ENCODE data around the gene FRAT2. TPM values are rescaled to one million over a fixed set of nuclear protein-coding genes. Genes with fewer than 3 reads are reported as not detected.

The FRAT2 gene
- total and polyA plus RNA-seq, 4 donors: 3.0 to 8.6 (median 6.2) TPM

- ATAC-seq (ENCODE audit: low FRiP score) (peak; percentile 39), DNase-seq (peak; percentile 81 to 82)
- intact Hi-C loops (cut with DNase I): loop anchor here (1.0 to 10.0 kb wide), 3 partner anchors 15 to 59 kb away; partner anchors contain the start of genes ARHGAP19 (in 1 of the 2) and FRAT1 (in 1 of the 2)
- Histone ChIP-seq H3K36me3 (ENCODE audit: control insufficient read depth in 1 of 2, insufficient read depth in 2 of 2, low read length in 1 of 2) (peaks cover 0 to 2% of the 10 kb centered on the region in 2 donors), H3K4me1 (ENCODE audit: control insufficient read depth in 1 of 2, insufficient read depth in 2 of 2, low read length in 2 of 2) (no peaks in the 10 kb centered on the region), H3K9me3 (ENCODE audit: control insufficient read depth, low read length) (no peaks in the 10 kb centered on the region), H3K27ac (ENCODE audit: low read depth in 1 of 2, low read length in 2 of 2) (no peak overlapping the region), H3K4me3 (ENCODE audit: low read length in 2 of 2) (peak overlapping the region; percentile 63 to 82), H3K27me3 (ENCODE audit: control insufficient read depth in 1 of 2, insufficient read depth in 2 of 2, low read length in 1 of 2) (no peaks in the 10 kb centered on the region)
- WGBS, 2 donors: 1% methylated on average over 61 to 89 of the region's 89 CpGs
Observed at GRCh38 chr10:97333601-97334369, 744 bp downstream of the FRAT2 start.

DNA sequence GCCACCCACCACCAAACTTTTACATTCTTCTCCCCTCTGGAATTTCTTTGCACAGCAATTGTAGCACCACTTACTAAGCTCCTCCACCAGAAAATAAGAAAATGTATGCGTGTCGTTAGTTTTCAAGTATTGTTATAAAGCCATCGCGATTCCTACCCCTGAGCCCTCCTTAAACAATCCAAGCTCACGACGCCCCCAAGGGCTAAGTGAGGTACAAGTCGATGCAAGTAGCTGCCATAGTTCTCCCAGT is 1.3 kb downstream of the FRAT2 start:
- H3K36me3 ChIP-seq (ENCODE audit: control insufficient read depth in 1 of 2, insufficient read depth in 2 of 2, low read length in 1 of 2): peaks cover 0 to 2% of the 10 kb centered on the region in 2 donors
- DNase-seq (no peak), ATAC-seq (ENCODE audit: low FRiP score) (no peak)
- H3K4me1 ChIP-seq (ENCODE audit: control insufficient read depth in 1 of 2, insufficient read depth in 2 of 2, low read length in 2 of 2): no peaks in the 10 kb centered on the region
- no peaks in the 10 kb centered on the region for H3K27me3 ChIP-seq (ENCODE audit: control insufficient read depth in 1 of 2, insufficient read depth in 2 of 2, low read length in 1 of 2)
- 32 to 35% methylated on average over 7 of the region's 7 CpGs for WGBS, 2 donors
- H3K9me3 ChIP-seq (ENCODE audit: control insufficient read depth, low read length): no peaks in the 10 kb centered on the region
- intact Hi-C loops (cut with DNase I): loop anchor here in 1 of 2 donors (10.0 kb wide), 1 partner anchor 58 kb away; no protein-coding TSS in a partner anchor
- peak overlapping the region in 1 of 2 donors; percentile 82 for H3K4me3 ChIP-seq (ENCODE audit: low read length in 2 of 2)
- no peak overlapping the region for H3K27ac ChIP-seq (ENCODE audit: low read depth in 1 of 2, low read length in 2 of 2)

- no peaks in the 10 kb centered on the region for H3K27me3 ChIP-seq (ENCODE audit: control insufficient read depth in 1 of 2, insufficient read depth in 2 of 2, low read length in 1 of 2)
- H3K9me3 ChIP-seq (ENCODE audit: control insufficient read depth, low read length): no peaks in the 10 kb centered on the region
- H3K36me3 ChIP-seq (ENCODE audit: control insufficient read depth in 1 of 2, insufficient read depth in 2 of 2, low read length in 1 of 2): peaks cover 2% of the 10 kb centered on the region in 2 donors
- no peaks in the 10 kb centered on the region for H3K4me1 ChIP-seq (ENCODE audit: control insufficient read depth in 1 of 2, insufficient read depth in 2 of 2, low read length in 2 of 2)
- intact Hi-C loops (cut with DNase I): loop anchor here in 1 of 2 donors (10.0 kb wide), 1 partner anchor 58 kb away; no protein-coding TSS in a partner anchor
- WGBS, 2 donors: 60 to 72% methylated on average over 18 of the region's 18 CpGs
- DNase-seq (peak in 1 of 2 donors; percentile 49), ATAC-seq (ENCODE audit: low FRiP score) (no peak)
- H3K4me3 ChIP-seq (ENCODE audit: low read length in 2 of 2): no peak overlapping the region
- H3K27ac ChIP-seq (ENCODE audit: low read depth in 1 of 2, low read length in 2 of 2): no peak overlapping the region
Observed at GRCh38 chr10:97332591-97333350, 1.8 kb downstream of the FRAT2 start.

GRCh38 chr10:97331153-97331703 is 3.3 kb downstream of the FRAT2 start:
- no peak overlapping the region for H3K4me3 ChIP-seq (ENCODE audit: low read length in 2 of 2)
- no peak for ATAC-seq (ENCODE audit: low FRiP score)
- no peaks in the 10 kb centered on the region for H3K27me3 ChIP-seq (ENCODE audit: control insufficient read depth in 1 of 2, insufficient read depth in 2 of 2, low read length in 1 of 2)
- H3K27ac ChIP-seq (ENCODE audit: low read depth in 1 of 2, low read length in 2 of 2): no peak overlapping the region
- WGBS, 2 donors: 78 to 80% methylated on average over 6 of the region's 6 CpGs
- DNase-seq: no peak
- intact Hi-C loops (cut with DNase I): loop anchor here in 1 of 2 donors (10.0 kb wide), 1 partner anchor 56 kb away; no protein-coding TSS in a partner anchor
- peaks cover 2% of the 10 kb centered on the region in 2 donors for H3K36me3 ChIP-seq (ENCODE audit: control insufficient read depth in 1 of 2, insufficient read depth in 2 of 2, low read length in 1 of 2)
- H3K9me3 ChIP-seq (ENCODE audit: control insufficient read depth, low read length): no peaks in the 10 kb centered on the region
- no peaks in the 10 kb centered on the region for H3K4me1 ChIP-seq (ENCODE audit: control insufficient read depth in 1 of 2, insufficient read depth in 2 of 2, low read length in 2 of 2)

DNA sequence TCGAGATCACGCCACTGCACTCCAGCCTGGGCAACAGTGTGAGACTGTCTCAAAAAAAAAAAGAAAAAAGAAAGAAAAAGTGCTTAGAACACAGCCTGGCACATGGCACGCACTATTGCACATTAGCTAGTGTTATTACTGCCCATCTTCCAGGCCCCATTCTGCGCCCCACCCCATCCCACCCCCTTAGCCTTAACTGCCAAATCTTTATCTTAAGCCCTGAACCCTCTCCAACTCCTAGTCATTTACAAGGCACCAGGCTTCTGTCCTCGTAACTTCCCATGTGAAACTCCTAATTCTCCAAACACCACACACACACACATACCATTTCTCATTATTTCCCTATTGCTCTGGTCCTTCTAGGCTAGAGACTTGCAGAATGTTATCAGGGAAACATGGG is 4.8 kb downstream of the FRAT2 start:
- Histone ChIP-seq H3K4me3 (ENCODE audit: low read length in 2 of 2) (no peak overlapping the region), H3K27me3 (ENCODE audit: control insufficient read depth in 1 of 2, insufficient read depth in 2 of 2, low read length in 1 of 2) (no peaks in the 10 kb centered on the region), H3K9me3 (ENCODE audit: control insufficient read depth, low read length) (no peaks in the 10 kb centered on the region), H3K36me3 (ENCODE audit: control insufficient read depth in 1 of 2, insufficient read depth in 2 of 2, low read length in 1 of 2) (peaks cover 2% of the 10 kb centered on the region in 2 donors), H3K27ac (ENCODE audit: low read depth in 1 of 2, low read length in 2 of 2) (no peak overlapping the region), H3K4me1 (ENCODE audit: control insufficient read depth in 1 of 2, insufficient read depth in 2 of 2, low read length in 2 of 2) (no peaks in the 10 kb centered on the region)
- ATAC-seq (ENCODE audit: low FRiP score) (no peak), DNase-seq (no peak)
- intact Hi-C loops (cut with DNase I): loop anchor here in 1 of 2 donors (10.0 kb wide), 1 partner anchor 55 kb away; no protein-coding TSS in a partner anchor
- WGBS, 2 donors: 89% methylated on average over 5 of the region's 5 CpGs

DNA sequence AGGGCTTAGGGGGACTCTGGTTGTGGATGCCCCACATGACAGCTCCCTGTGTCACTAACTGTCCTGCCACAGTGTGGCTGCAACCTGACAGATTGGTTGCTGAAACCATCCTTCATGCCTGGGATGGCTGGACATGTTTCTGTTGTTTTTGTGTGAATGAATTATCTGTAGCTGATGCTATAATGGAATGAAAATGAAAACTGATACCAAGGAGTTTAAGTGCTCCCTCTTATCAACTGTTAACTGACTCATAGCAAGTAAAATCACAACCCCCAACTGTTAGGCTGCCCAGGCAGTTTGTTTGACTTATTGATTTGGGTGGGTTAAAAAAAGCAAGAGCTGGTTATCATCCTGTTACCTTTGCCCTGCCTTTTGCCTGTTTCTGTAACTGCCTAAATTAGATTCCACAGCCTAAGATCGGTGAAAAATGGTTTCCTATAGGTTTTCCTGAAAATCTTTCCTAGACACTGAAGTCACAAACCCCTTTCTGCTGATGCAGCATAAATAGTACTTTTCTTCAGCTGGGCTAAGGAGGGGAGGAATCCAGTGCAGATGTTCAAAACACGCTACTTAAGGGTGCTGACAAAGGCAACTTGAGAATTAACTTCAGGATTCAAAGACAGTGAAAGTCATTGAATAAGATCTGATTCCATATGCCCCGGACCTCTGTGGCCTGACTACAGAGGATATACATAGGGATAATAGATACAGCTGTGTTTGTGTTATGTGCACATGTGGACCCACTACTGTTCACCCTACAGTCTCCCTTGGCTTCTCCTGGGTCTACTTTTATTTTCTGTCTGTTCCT is 5.7 kb downstream of the FRAT2 start:
- H3K4me1 ChIP-seq (ENCODE audit: control insufficient read depth in 1 of 2, insufficient read depth in 2 of 2, low read length in 2 of 2): no peaks in the 10 kb centered on the region

DNA sequence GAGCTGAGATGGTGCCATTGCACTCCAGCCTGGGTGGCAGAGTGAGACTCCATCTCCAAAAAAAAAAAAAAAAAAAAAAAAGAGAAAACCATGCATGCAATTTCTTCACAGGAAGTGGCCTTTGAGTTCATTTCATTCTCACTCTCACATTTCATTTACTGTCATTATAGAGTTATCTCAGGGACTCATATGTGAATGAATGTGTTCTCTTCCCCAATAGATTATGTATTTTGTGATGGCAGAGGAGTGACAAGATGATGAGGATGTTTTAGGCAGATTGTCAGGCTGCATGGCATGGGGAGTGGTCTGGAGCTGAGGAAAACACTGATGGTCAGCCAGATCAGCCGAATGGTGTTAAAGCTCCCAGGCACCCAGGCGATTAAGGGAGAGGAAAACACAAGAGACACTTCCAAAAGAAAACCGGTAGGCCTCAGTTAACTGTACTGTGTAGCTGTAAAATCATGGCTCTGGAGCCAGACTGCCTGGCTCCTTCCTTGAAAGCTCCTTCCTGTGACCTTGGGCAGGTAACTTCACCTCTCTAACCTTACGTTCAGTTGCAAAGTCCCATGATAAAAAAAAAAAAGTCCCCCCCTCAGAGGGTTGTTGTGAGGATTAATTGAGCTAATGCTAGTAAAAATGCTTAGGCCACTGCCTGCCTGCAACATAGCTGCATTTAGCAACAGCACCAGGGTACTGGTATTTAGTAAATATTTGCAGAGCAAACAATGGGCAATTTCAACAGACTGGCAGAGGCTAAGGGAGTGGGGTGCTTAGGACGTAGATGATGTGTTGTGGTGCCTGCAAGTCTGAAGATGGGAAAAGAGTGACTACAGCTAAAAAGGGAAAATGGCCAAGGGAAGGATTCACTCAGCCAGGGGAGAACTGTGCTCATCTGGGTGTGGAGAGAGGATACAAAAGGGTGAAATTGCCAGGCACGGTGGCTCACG is 6.9 kb downstream of the FRAT2 start:
- WGBS, 2 donors: 88 to 89% methylated on average over 7 of the region's 7 CpGs
- no peaks in the 10 kb centered on the region for H3K27me3 ChIP-seq (ENCODE audit: control insufficient read depth in 1 of 2, insufficient read depth in 2 of 2, low read length in 1 of 2)
- H3K27ac ChIP-seq (ENCODE audit: low read depth in 1 of 2, low read length in 2 of 2): no peak overlapping the region
- peaks cover 2% of the 10 kb centered on the region in 2 donors for H3K36me3 ChIP-seq (ENCODE audit: control insufficient read depth in 1 of 2, insufficient read depth in 2 of 2, low read length in 1 of 2)
- ATAC-seq (ENCODE audit: low FRiP score) (no peak), DNase-seq (no peak)
- intact Hi-C loops (cut with DNase I): no loop called here
- H3K9me3 ChIP-seq (ENCODE audit: control insufficient read depth, low read length): no peaks in the 10 kb centered on the region
- H3K4me1 ChIP-seq (ENCODE audit: control insufficient read depth in 1 of 2, insufficient read depth in 2 of 2, low read length in 2 of 2): no peaks in the 10 kb centered on the region
- no peak overlapping the region for H3K4me3 ChIP-seq (ENCODE audit: low read length in 2 of 2)

More for the DNA sequence above, 5.7 kb downstream of the FRAT2 start:
- Histone ChIP-seq H3K36me3 (ENCODE audit: control insufficient read depth in 1 of 2, insufficient read depth in 2 of 2, low read length in 1 of 2) (peaks cover 2% of the 10 kb centered on the region in 2 donors), H3K27me3 (ENCODE audit: control insufficient read depth in 1 of 2, insufficient read depth in 2 of 2, low read length in 1 of 2) (no peaks in the 10 kb centered on the region), H3K4me3 (ENCODE audit: low read length in 2 of 2) (no peak overlapping the region), H3K9me3 (ENCODE audit: control insufficient read depth, low read length) (no peaks in the 10 kb centered on the region), H3K27ac (ENCODE audit: low read depth in 1 of 2, low read length in 2 of 2) (no peak overlapping the region)
- DNase-seq: no peak
- no peak for ATAC-seq (ENCODE audit: low FRiP score)
- WGBS, 2 donors: 95 to 96% methylated on average over 3 of the region's 3 CpGs
- intact Hi-C loops (cut with DNase I): no loop called here
